ENCODE results near the gene RNF149. TPM values are rescaled to one million over a fixed set of nuclear protein-coding genes. Genes with fewer than 3 reads are reported as not detected.
"Not testable (repeated sequence)": the region's sequence is repeated elsewhere in the genome, so short reads cannot be mapped to it uniquely, and the experiment has no call there.

RNF149 gene
- total RNA-seq, 4 donors from 2014 or later: 17.4 to 105 (median 82.0) TPM

DNA sequence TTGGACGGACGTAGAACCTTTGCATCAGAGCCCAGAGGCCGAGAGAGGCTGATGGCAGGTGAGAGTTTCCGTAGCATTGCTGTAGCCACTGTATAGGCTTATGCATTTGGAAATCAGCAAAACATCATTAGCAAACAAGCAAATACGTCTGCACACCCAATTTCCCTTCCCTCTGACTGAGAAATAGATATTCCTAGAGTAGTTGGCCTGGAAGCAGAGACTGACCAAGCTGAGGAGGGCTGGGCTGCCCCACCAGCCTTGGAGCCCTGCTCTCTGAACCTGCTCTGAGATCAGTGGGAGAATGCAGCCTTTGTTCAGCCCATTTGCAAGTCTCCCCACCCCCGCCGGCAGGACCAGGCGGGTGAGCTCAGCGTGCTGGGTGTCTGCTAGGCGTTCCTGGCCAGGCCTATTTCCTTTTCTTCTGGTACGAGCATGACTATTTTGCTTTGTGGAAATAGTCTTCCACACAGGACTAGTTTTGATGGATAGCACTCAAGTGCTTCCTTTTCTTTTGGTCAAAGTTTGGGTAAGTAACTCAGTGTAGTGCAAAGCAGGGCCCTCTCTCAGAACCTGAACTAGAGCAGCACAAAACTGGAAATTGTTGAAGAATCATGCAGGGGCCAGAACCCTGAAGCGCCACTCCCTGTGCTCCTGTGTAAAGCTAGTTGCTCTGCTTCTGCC, 21.9 kb upstream of the RNF149 start:
- intact Hi-C loops (cut with DNase I; ENCODE audit: low total_unique reads): no loop called here
- H3K36me3 ChIP-seq: no peaks in the 10 kb centered on the region
- DNase-seq: no peak
- TF ChIP-seq POLR2A (IDR thresholded peaks at IDR 0.05): no peak
- TF ChIP-seq, protein P1, sequence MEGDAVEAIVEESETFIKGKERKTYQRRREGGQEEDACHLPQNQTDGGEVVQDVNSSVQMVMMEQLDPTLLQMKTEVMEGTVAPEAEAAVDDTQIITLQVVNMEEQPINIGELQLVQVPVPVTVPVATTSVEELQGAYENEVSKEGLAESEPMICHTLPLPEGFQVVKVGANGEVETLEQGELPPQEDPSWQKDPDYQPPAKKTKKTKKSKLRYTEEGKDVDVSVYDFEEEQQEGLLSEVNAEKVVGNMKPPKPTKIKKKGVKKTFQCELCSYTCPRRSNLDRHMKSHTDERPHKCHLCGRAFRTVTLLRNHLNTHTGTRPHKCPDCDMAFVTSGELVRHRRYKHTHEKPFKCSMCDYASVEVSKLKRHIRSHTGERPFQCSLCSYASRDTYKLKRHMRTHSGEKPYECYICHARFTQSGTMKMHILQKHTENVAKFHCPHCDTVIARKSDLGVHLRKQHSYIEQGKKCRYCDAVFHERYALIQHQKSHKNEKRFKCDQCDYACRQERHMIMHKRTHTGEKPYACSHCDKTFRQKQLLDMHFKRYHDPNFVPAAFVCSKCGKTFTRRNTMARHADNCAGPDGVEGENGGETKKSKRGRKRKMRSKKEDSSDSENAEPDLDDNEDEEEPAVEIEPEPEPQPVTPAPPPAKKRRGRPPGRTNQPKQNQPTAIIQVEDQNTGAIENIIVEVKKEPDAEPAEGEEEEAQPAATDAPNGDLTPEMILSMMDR (IDR thresholded peaks at IDR 0.05): no peak
- H3K9me3 ChIP-seq: no peaks in the 10 kb centered on the region
- H3K4me3 ChIP-seq: no peak overlapping the region
- no peaks in the 10 kb centered on the region for H3K27me3 ChIP-seq
- H3K4me1 ChIP-seq: no peaks in the 10 kb centered on the region
- H3K27ac ChIP-seq: no peak overlapping the region

DNA sequence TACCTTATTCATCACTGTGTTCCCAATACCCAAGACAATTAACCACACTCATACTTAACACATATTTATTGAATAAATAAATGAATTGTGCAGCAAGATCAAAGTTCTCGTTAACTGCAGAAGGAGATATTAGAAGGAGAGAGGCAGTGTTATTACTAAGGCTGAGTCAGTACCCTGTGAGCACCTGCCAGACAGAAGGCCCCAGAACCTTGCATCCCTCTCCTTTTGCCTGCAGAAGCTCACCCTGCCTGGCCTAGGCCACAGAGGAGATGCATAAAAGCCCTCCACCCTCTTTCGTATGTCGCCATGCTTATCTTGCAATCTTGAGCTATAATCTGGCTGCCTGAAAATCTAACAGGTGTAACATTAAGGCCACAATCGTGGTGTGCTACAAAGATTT, 20.5 kb upstream of the RNF149 start:
- Histone ChIP-seq H3K4me3 (no peak overlapping the region), H3K9me3 (no peaks in the 10 kb centered on the region), H3K27ac (no peak overlapping the region), H3K4me1 (no peaks in the 10 kb centered on the region), H3K36me3 (no peaks in the 10 kb centered on the region), H3K27me3 (no peaks in the 10 kb centered on the region)
- TF ChIP-seq, protein P1 (IDR thresholded peaks at IDR 0.05): no peak
- no peak for TF ChIP-seq POLR2A (IDR thresholded peaks at IDR 0.05)
- intact Hi-C loops (cut with DNase I; ENCODE audit: low total_unique reads): no loop called here
- no peak for DNase-seq

DNA sequence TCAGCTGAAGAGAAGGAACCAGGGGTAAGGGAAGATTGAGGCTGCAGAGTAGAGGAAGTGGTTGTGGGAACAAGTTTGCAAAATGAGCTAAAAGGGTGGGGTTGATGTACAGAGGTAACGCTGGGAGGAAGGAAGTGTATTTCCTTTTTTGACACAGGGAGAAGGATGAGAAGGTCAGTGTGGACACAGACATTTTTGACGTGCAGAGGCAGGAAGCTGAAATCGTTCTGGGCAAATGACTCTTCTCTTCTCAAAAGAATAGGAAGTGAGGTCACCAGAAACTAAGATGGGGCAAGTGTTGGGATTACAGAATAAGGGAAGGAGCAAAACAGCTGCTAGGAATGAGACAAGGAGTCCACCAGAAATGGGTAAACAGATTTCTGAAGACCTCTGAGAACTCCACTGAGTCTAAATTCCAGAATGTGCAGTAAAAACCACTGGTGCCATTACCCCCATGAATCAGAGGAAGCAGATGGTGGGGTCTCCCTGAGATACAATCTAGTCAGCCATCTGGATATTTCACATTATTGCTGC, 20.0 kb upstream of the RNF149 start:
- H3K4me1 ChIP-seq: no peaks in the 10 kb centered on the region
- H3K9me3 ChIP-seq: no peaks in the 10 kb centered on the region
- DNase-seq: no peak
- TF ChIP-seq, protein P1 (IDR thresholded peaks at IDR 0.05): no peak
- no peak for TF ChIP-seq POLR2A (IDR thresholded peaks at IDR 0.05)
- no peak overlapping the region for H3K4me3 ChIP-seq
- intact Hi-C loops (cut with DNase I; ENCODE audit: low total_unique reads): no loop called here
- H3K27ac ChIP-seq: no peak overlapping the region
- H3K36me3 ChIP-seq: no peaks in the 10 kb centered on the region
- no peaks in the 10 kb centered on the region for H3K27me3 ChIP-seq

DNA sequence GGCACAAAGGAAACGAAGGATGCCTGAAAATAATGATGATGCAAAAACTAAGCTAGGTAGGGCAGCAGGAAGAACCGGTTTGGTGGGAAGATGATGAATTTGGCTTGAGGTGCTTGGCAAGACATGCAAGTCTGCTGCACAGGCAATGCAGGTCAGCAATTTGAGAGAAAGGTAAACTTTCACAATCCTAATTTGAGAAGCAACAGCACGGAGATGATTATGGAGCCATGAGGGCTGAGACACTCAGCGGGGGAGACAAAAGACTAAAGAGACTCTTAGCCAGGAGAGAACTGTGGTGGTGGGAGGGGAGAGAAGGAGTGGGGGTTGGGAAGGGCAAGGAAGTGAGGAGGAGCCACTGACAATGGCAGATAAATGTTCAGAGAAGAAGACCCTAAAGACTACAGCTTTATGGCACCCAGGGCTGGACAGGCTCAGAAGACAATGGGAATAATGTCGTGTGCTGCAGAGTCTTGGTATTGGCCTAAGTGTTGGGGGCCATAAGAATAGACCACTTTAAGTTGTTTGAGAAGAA, 19.4 kb upstream of the RNF149 start:
- intact Hi-C loops (cut with DNase I; ENCODE audit: low total_unique reads): no loop called here
- no peak overlapping the region for H3K4me3 ChIP-seq
- no peak overlapping the region for H3K27ac ChIP-seq
- no peaks in the 10 kb centered on the region for H3K9me3 ChIP-seq
- H3K4me1 ChIP-seq: no peaks in the 10 kb centered on the region
- no peaks in the 10 kb centered on the region for H3K36me3 ChIP-seq
- DNase-seq: no peak
- H3K27me3 ChIP-seq: no peaks in the 10 kb centered on the region
- TF ChIP-seq, protein P1 (IDR thresholded peaks at IDR 0.05): no peak
- TF ChIP-seq POLR2A (IDR thresholded peaks at IDR 0.05): no peak

DNA sequence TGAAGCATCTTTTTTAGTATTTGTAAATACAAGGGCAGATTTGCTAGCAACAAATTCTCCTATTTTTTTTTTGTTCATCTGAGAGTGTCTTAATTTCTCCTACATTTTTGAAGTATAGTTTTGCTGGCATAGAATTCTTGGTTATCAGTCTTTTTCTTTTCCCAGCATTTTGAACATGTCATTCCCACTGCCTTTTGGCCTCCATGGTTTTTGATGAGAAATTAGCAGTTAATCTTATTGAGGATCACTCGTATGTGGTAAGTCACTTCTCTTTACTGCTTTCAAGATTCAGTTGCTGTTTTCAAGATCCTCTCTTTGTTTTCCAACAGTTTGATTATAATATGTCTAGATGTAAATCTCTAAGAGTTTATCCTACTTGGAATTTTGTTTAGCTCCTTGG, 16.9 kb upstream of the RNF149 start:
- no peak overlapping the region for H3K4me3 ChIP-seq
- no peaks in the 10 kb centered on the region for H3K9me3 ChIP-seq
- DNase-seq: no peak
- H3K36me3 ChIP-seq: no peaks in the 10 kb centered on the region
- no peak for TF ChIP-seq POLR2A (IDR thresholded peaks at IDR 0.05)
- TF ChIP-seq, protein P1 (IDR thresholded peaks at IDR 0.05): no peak
- H3K27ac ChIP-seq: no peak overlapping the region
- H3K27me3 ChIP-seq: no peaks in the 10 kb centered on the region
- intact Hi-C loops (cut with DNase I; ENCODE audit: low total_unique reads): no loop called here
- H3K4me1 ChIP-seq: no peaks in the 10 kb centered on the region

DNA sequence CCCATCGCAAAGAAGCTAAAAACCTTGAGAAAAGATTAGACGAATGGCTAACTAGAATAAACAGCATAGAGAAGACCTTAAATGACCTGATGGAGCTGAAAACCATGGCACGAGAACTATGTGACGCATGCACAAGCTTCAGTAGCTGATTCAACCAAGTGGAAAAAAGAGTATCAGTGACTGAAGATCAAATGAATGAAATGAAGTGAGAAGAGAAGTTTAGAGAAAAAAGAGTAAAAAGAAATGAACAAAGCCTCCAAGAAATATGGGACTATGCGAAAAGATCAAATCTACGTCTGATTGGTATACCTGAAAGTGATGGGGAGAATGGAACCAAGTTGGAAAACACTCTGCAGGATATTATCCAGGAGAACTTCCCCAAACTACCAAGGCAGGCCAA, 8.1 kb upstream of the RNF149 start:
- H3K36me3 ChIP-seq; H3K4me1 ChIP-seq; H3K27ac ChIP-seq; H3K9me3 ChIP-seq; H3K27me3 ChIP-seq; intact Hi-C loops (cut with DNase I; ENCODE audit: low total_unique reads); H3K4me3 ChIP-seq; DNase-seq: not testable (repeated sequence)
